Panc1 (cell line): Measurements from ENCODE around the gene XIRP2. TPM values are rescaled to one million over a fixed set of nuclear protein-coding genes. Genes with fewer than 3 reads are reported as not detected.

Experiments used
- ATAC-seq: fragments of 200-7000 bp; cut with Tn5 transposase; 2 replicates; pipeline ENCODE4 v1.9.1; 2020; ENCODE audit warnings: mild to moderate bottlenecking, moderate library complexity
- BruUV-seq: library from RNA; stranded (reverse); fragments of 400-500 nt; replicated peaks from 2 replicates; lab custom pipeline; 2021; lab: Mats Ljungman, UMichigan
- CTCF ChIA-PET: fragments of 300-600 bp; sonication (Branson Sonifier 250); formaldehyde crosslinking; loops from one replicate; lab custom pipeline; 2022; ENCODE audit warnings: antibody characterized with exemption; lab: Charles Lee
- POLR2A ChIA-PET: fragments of 300-600 bp; sonication (Branson Sonifier 250); formaldehyde crosslinking; loops from one replicate; lab custom pipeline; 2022; ENCODE audit warnings: antibody characterized with exemption; lab: Charles Lee
- DNase-seq: peaks from one replicate; pipeline ENCODE4 v3.0.0-alpha.2; 2010; ENCODE audit warnings: low read depth, low spot score
- H3K27ac ChIP-seq: 2 replicates; pipeline ENCODE4 v1.5.1; 2011; ENCODE audit warnings: mild to moderate bottlenecking, low read length, inconsistent platforms
- H3K27me3 ChIP-seq: fragments of 200-500 bp; sonication (Bioruptor generic); 2 replicates; pipeline ENCODE4 v1.6.0; 2014; ENCODE audit warnings: low read length, inconsistent platforms; ENCODE audit not compliant: control insufficient read depth, insufficient read depth
- H3K36me3 ChIP-seq: fragments of 200-500 bp; sonication (Bioruptor generic); 2 replicates; pipeline ENCODE4 v1.5.1; 2014; ENCODE audit warnings: inconsistent platforms, mild to moderate bottlenecking, low read length, moderate library complexity; ENCODE audit not compliant: control insufficient read depth, insufficient read depth
- H3K4me1 ChIP-seq: 2 replicates; pipeline ENCODE4 v1.5.1; 2011; ENCODE audit warnings: inconsistent platforms, mild to moderate bottlenecking, low read length, moderate library complexity; ENCODE audit not compliant: control insufficient read depth, insufficient read depth
- H3K4me3 ChIP-seq, 2 experiments: 2 replicates each; pipeline ENCODE4 v1.5.1; 2011 to 2012; ENCODE audit warnings: low read depth in 2 of 2, low read length in 2 of 2, mild to moderate bottlenecking in 2 of 2, inconsistent platforms in 1 of 2, moderate library complexity in 1 of 2
- H3K9me3 ChIP-seq: fragments of 200-500 bp; sonication (Bioruptor generic); 2 replicates; pipeline ENCODE4 v1.5.1; 2014; ENCODE audit warnings: low read depth, mild to moderate bottlenecking, inconsistent platforms, low read length, moderate library complexity; ENCODE audit not compliant: control insufficient read depth, insufficient read depth
- POLR2AphosphoS5 ChIP-seq: IDR thresholded peaks from 2 replicates; pipeline ENCODE4 v1.6.1; 2012; ENCODE audit warnings: mild to moderate bottlenecking, low read depth, low read length, moderate library complexity
- SIN3A ChIP-seq: IDR thresholded peaks from 2 replicates; pipeline ENCODE4 v1.6.1; 2012; ENCODE audit warnings: low read depth, mild to moderate bottlenecking, low read length, moderate library complexity, borderline replicate concordance; ENCODE audit not compliant: insufficient read depth
- TCF7L2 ChIP-seq: IDR thresholded peaks from 2 replicates; pipeline ENCODE4 v1.6.1; 2011; ENCODE audit warnings: mild to moderate bottlenecking, low read depth, low read length, inconsistent platforms
- in situ Hi-C: cut with HindIII; loops from 2 replicates; pipeline ENCODE4 v1.10.0; 2016; ENCODE audit warnings: low sequenced_read_pairs, low pct_unique_long_range_greater_than_20kb
- intact Hi-C: fragments of 100-400 bp; cut with micrococcal nuclease; formaldehyde crosslinking; loops from one replicate; pipeline ENCODE4 v1.10.0; 2022; ENCODE audit not compliant: unreplicated experiment
- total RNA-seq: library from RNA; stranded (reverse); gene quantifications from one replicate; pipeline ENCODE4 v1.2.1, GENCODE V29; 2021; ENCODE audit not compliant: unreplicated experiment
- TF ChIP-seq, protein P1 (sequence below): fragments of 450-650 bp; IDR thresholded peaks from 2 replicates; pipeline ENCODE4 v1.5.1; 2017; ENCODE audit warnings: mild to moderate bottlenecking
- TF ChIP-seq, protein P2 (sequence below), 2 experiments: IDR thresholded peaks; 2 replicates each; pipeline ENCODE4 v1.6.1; 2011 to 2012; ENCODE audit warnings: low read depth in 2 of 2, control low read depth in 1 of 2, low read length in 1 of 2, mild to moderate bottlenecking in 1 of 2, moderate library complexity in 1 of 2; ENCODE audit not compliant: insufficient read depth in 1 of 2

Gene XIRP2
- total RNA-seq, 1 experiment from 2014 or later: not detected

DNA sequence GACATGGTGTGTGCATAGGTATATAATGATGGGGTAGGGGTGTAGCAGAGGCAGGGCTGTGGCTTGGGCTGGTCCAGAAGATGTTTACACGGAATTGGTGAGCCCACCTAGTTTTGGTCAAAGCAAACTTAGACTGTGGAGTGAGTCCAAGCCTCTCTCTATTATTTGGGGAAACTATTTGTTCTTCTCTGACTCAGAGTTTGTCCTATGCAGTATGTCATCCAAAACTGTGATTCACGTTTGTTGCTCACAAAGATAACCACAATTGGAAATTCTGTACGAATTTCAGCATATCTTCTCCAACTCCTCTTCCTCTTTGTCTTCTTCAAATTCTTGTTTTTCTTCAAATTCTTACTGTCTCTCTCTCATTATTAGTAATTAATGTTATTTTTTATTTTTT lies 292.9 kb downstream of the XIRP2 start:
- ATAC-seq: no peak
- TF ChIP-seq SIN3A: no peak
- TF ChIP-seq, protein P1, sequence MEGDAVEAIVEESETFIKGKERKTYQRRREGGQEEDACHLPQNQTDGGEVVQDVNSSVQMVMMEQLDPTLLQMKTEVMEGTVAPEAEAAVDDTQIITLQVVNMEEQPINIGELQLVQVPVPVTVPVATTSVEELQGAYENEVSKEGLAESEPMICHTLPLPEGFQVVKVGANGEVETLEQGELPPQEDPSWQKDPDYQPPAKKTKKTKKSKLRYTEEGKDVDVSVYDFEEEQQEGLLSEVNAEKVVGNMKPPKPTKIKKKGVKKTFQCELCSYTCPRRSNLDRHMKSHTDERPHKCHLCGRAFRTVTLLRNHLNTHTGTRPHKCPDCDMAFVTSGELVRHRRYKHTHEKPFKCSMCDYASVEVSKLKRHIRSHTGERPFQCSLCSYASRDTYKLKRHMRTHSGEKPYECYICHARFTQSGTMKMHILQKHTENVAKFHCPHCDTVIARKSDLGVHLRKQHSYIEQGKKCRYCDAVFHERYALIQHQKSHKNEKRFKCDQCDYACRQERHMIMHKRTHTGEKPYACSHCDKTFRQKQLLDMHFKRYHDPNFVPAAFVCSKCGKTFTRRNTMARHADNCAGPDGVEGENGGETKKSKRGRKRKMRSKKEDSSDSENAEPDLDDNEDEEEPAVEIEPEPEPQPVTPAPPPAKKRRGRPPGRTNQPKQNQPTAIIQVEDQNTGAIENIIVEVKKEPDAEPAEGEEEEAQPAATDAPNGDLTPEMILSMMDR: no peak
- TF ChIP-seq, protein P2, sequence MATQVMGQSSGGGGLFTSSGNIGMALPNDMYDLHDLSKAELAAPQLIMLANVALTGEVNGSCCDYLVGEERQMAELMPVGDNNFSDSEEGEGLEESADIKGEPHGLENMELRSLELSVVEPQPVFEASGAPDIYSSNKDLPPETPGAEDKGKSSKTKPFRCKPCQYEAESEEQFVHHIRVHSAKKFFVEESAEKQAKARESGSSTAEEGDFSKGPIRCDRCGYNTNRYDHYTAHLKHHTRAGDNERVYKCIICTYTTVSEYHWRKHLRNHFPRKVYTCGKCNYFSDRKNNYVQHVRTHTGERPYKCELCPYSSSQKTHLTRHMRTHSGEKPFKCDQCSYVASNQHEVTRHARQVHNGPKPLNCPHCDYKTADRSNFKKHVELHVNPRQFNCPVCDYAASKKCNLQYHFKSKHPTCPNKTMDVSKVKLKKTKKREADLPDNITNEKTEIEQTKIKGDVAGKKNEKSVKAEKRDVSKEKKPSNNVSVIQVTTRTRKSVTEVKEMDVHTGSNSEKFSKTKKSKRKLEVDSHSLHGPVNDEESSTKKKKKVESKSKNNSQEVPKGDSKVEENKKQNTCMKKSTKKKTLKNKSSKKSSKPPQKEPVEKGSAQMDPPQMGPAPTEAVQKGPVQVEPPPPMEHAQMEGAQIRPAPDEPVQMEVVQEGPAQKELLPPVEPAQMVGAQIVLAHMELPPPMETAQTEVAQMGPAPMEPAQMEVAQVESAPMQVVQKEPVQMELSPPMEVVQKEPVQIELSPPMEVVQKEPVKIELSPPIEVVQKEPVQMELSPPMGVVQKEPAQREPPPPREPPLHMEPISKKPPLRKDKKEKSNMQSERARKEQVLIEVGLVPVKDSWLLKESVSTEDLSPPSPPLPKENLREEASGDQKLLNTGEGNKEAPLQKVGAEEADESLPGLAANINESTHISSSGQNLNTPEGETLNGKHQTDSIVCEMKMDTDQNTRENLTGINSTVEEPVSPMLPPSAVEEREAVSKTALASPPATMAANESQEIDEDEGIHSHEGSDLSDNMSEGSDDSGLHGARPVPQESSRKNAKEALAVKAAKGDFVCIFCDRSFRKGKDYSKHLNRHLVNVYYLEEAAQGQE (IDR thresholded peaks at IDR 0.05; ENCODE audit: insufficient read depth in 1 of 2, low read depth in 2 of 2, low read length in 1 of 2): no peak
- TF ChIP-seq TCF7L2: no peak
- TF ChIP-seq POLR2AphosphoS5: no peak
- no peaks in the 10 kb centered on the region for H3K4me1 ChIP-seq
- intact Hi-C loops: no loop called here
- CTCF ChIA-PET: no interaction called here
- H3K27ac ChIP-seq: no peak overlapping the region
- POLR2A ChIA-PET: no interaction called here
- H3K36me3 ChIP-seq: no peaks in the 10 kb centered on the region
- DNase-seq: peak; percentile 66
- H3K4me3 ChIP-seq: no peak overlapping the region
- H3K9me3 ChIP-seq: no peaks in the 10 kb centered on the region; the same call in 1 of the 2 replicates
- in situ Hi-C loops: no loop called here
- H3K27me3 ChIP-seq: no peaks in the 10 kb centered on the region
- no TSS peak for BruUV-seq

DNA sequence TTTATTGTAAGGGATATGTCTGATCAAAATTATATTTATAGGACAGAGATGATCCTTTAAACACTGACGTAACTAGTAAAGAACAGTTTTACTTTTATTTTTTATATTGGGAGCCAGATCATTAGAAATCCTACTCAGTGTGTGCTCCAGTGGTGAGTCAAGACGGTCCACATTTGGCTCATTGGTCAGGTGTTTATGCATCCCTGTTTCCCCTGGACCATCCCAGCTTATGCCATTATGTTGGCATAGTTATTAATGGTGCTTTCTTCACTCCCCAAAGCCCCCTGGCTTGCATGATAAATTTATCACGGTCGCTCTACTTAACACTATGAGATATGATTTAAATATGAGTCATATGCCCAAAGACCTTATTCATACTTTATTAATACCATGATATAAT lies 293.4 kb downstream of the XIRP2 start:
- BruUV-seq: no TSS peak
- ChIA-PET CTCF (no interaction called here), POLR2A (no interaction called here)
- no peak overlapping the region for H3K4me3 ChIP-seq
- H3K9me3 ChIP-seq: no peaks in the 10 kb centered on the region; the same call in 1 of the 2 replicates
- intact Hi-C loops: no loop called here
- H3K27me3 ChIP-seq: no peaks in the 10 kb centered on the region
- H3K4me1 ChIP-seq: no peaks in the 10 kb centered on the region
- in situ Hi-C loops: no loop called here
- no peak for ATAC-seq
- H3K36me3 ChIP-seq: no peaks in the 10 kb centered on the region
- H3K27ac ChIP-seq: no peak overlapping the region
- no peak for DNase-seq
- TF ChIP-seq, protein P1: no peak
- TF ChIP-seq POLR2AphosphoS5: no peak
- TF ChIP-seq SIN3A: no peak
- TF ChIP-seq, protein P2 (IDR thresholded peaks at IDR 0.05; ENCODE audit: insufficient read depth in 1 of 2, low read depth in 2 of 2, low read length in 1 of 2): no peak
- TF ChIP-seq TCF7L2: no peak
